ENCODE results near the gene PPP2R2B. TPM values are rescaled to one million over a fixed set of nuclear protein-coding genes. Genes with fewer than 3 reads are reported as not detected.

The PPP2R2B gene
- total RNA-seq, 1 experiment from 2014 or later: 20.3 TPM

DNA sequence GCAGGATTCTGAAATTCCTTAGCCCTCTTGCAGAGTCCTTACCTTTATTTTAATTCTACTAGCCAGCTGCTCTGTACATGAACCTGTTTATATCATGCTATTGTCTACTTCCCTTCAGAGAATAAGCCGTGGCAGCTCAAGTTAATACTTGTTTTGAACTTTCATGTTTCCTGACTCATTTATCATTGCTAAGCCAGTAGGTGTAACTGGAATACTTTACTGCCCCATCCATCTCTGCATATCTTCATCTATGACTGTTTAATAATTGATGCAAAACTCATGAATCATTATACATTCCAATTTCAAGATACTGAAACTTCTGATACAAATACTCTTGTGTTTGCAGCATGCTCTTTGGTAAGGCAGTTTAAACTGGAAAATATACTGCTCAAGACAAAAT lies 174.7 kb downstream of the PPP2R2B start (continued):
- TF ChIP-seq, protein P1, sequence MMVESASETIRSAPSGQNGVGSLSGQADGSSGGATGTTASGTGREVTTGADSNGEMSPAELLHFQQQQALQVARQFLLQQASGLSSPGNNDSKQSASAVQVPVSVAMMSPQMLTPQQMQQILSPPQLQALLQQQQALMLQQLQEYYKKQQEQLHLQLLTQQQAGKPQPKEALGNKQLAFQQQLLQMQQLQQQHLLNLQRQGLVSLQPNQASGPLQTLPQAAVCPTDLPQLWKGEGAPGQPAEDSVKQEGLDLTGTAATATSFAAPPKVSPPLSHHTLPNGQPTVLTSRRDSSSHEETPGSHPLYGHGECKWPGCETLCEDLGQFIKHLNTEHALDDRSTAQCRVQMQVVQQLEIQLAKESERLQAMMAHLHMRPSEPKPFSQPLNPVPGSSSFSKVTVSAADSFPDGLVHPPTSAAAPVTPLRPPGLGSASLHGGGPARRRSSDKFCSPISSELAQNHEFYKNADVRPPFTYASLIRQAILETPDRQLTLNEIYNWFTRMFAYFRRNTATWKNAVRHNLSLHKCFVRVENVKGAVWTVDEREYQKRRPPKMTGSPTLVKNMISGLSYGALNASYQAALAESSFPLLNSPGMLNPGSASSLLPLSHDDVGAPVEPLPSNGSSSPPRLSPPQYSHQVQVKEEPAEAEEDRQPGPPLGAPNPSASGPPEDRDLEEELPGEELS (CRISPR knock-in tag; IDR thresholded peaks at IDR 0.05): no peak
- TF ChIP-seq, protein P2, sequence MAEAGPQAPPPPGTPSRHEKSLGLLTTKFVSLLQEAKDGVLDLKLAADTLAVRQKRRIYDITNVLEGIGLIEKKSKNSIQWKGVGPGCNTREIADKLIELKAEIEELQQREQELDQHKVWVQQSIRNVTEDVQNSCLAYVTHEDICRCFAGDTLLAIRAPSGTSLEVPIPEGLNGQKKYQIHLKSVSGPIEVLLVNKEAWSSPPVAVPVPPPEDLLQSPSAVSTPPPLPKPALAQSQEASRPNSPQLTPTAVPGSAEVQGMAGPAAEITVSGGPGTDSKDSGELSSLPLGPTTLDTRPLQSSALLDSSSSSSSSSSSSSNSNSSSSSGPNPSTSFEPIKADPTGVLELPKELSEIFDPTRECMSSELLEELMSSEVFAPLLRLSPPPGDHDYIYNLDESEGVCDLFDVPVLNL (CRISPR knock-in tag; IDR thresholded peaks at IDR 0.05; ENCODE audit: borderline replicate concordance, low read depth): no peak

DNA sequence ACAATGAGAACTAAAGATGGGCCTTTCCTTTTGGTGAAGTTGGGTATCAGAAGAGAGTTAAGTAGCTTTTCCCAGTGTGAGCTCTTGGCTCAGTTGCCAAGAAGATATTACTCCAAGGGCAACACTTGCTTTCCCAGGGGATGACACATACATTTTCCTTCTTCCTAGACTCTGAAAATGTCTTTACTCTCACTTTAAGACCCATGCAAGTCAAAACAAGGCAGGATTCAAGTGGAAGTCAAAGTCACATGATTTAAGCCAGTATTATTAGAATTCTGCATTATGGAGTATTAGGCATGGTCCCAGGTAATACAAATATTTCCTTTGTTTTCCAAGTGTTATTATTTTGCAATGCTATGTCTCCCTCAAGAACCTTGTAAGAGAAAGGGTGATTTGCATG lies 175.1 kb downstream of the PPP2R2B start:
- Mint-ChIP-seq H3K27me3 (ENCODE audit: low read depth) (no peaks in the 10 kb centered on the region), H3K4me3 (no peak overlapping the region), H3K36me3 (peaks cover 4% of the 10 kb centered on the region; the same call in 1 of the 2 replicates), H3K27ac (no peak overlapping the region), H3K9me3 (peaks cover 10% of the 10 kb centered on the region), H3K4me1 (peaks cover 34% of the 10 kb centered on the region)
- POLR2A ChIA-PET: no interaction called here
- DNase-seq (ENCODE audit: low spot score): no peak
- CTCF ChIA-PET: no interaction called here
- TF ChIP-seq FOXJ3 (CRISPR knock-in tag; IDR thresholded peaks at IDR 0.05; ENCODE audit: borderline replicate concordance): no peak
- no peak for TF ChIP-seq KAT7 (CRISPR knock-in tag; IDR thresholded peaks at IDR 0.05; ENCODE audit: borderline replicate concordance)
- TF ChIP-seq NFYB (CRISPR knock-in tag; conservative IDR thresholded peaks at IDR 0.05; ENCODE audit: low read depth): no peak
- TF ChIP-seq CREB1 (CRISPR knock-in tag; IDR thresholded peaks at IDR 0.05): no peak
- no peak for TF ChIP-seq IRF2 (CRISPR knock-in tag; IDR thresholded peaks at IDR 0.05; ENCODE audit: borderline replicate concordance, low read depth)
- no peak for TF ChIP-seq ZNF232 (CRISPR knock-in tag; IDR thresholded peaks at IDR 0.05)
- TF ChIP-seq, protein P3, sequence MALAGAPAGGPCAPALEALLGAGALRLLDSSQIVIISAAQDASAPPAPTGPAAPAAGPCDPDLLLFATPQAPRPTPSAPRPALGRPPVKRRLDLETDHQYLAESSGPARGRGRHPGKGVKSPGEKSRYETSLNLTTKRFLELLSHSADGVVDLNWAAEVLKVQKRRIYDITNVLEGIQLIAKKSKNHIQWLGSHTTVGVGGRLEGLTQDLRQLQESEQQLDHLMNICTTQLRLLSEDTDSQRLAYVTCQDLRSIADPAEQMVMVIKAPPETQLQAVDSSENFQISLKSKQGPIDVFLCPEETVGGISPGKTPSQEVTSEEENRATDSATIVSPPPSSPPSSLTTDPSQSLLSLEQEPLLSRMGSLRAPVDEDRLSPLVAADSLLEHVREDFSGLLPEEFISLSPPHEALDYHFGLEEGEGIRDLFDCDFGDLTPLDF (CRISPR knock-in tag; IDR thresholded peaks at IDR 0.05): no peak
- TF ChIP-seq, protein P4, sequence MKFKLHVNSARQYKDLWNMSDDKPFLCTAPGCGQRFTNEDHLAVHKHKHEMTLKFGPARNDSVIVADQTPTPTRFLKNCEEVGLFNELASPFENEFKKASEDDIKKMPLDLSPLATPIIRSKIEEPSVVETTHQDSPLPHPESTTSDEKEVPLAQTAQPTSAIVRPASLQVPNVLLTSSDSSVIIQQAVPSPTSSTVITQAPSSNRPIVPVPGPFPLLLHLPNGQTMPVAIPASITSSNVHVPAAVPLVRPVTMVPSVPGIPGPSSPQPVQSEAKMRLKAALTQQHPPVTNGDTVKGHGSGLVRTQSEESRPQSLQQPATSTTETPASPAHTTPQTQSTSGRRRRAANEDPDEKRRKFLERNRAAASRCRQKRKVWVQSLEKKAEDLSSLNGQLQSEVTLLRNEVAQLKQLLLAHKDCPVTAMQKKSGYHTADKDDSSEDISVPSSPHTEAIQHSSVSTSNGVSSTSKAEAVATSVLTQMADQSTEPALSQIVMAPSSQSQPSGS (CRISPR knock-in tag; IDR thresholded peaks at IDR 0.05; ENCODE audit: borderline replicate concordance, low read depth): no peak
- TF ChIP-seq OVOL2 (CRISPR knock-in tag; IDR thresholded peaks at IDR 0.05; ENCODE audit: borderline replicate concordance): no peak
- TF ChIP-seq, protein P5, sequence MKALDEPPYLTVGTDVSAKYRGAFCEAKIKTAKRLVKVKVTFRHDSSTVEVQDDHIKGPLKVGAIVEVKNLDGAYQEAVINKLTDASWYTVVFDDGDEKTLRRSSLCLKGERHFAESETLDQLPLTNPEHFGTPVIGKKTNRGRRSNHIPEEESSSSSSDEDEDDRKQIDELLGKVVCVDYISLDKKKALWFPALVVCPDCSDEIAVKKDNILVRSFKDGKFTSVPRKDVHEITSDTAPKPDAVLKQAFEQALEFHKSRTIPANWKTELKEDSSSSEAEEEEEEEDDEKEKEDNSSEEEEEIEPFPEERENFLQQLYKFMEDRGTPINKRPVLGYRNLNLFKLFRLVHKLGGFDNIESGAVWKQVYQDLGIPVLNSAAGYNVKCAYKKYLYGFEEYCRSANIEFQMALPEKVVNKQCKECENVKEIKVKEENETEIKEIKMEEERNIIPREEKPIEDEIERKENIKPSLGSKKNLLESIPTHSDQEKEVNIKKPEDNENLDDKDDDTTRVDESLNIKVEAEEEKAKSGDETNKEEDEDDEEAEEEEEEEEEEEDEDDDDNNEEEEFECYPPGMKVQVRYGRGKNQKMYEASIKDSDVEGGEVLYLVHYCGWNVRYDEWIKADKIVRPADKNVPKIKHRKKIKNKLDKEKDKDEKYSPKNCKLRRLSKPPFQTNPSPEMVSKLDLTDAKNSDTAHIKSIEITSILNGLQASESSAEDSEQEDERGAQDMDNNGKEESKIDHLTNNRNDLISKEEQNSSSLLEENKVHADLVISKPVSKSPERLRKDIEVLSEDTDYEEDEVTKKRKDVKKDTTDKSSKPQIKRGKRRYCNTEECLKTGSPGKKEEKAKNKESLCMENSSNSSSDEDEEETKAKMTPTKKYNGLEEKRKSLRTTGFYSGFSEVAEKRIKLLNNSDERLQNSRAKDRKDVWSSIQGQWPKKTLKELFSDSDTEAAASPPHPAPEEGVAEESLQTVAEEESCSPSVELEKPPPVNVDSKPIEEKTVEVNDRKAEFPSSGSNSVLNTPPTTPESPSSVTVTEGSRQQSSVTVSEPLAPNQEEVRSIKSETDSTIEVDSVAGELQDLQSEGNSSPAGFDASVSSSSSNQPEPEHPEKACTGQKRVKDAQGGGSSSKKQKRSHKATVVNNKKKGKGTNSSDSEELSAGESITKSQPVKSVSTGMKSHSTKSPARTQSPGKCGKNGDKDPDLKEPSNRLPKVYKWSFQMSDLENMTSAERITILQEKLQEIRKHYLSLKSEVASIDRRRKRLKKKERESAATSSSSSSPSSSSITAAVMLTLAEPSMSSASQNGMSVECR (CRISPR knock-in tag; IDR thresholded peaks at IDR 0.05; ENCODE audit: borderline replicate concordance): no peak
- no peak for TF ChIP-seq ZNF671 (CRISPR knock-in tag; IDR thresholded peaks at IDR 0.05)
- no peak for TF ChIP-seq NFATC4 (CRISPR knock-in tag; IDR thresholded peaks at IDR 0.05)
- TF ChIP-seq, protein P6, sequence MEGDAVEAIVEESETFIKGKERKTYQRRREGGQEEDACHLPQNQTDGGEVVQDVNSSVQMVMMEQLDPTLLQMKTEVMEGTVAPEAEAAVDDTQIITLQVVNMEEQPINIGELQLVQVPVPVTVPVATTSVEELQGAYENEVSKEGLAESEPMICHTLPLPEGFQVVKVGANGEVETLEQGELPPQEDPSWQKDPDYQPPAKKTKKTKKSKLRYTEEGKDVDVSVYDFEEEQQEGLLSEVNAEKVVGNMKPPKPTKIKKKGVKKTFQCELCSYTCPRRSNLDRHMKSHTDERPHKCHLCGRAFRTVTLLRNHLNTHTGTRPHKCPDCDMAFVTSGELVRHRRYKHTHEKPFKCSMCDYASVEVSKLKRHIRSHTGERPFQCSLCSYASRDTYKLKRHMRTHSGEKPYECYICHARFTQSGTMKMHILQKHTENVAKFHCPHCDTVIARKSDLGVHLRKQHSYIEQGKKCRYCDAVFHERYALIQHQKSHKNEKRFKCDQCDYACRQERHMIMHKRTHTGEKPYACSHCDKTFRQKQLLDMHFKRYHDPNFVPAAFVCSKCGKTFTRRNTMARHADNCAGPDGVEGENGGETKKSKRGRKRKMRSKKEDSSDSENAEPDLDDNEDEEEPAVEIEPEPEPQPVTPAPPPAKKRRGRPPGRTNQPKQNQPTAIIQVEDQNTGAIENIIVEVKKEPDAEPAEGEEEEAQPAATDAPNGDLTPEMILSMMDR (IDR thresholded peaks at IDR 0.05): no peak
- no peak for TF ChIP-seq NR2C2 (CRISPR knock-in tag; IDR thresholded peaks at IDR 0.05)
- TF ChIP-seq, protein P1 (CRISPR knock-in tag; IDR thresholded peaks at IDR 0.05): no peak
- no peak for TF ChIP-seq TP53 (CRISPR knock-in tag; IDR thresholded peaks at IDR 0.05)
- TF ChIP-seq SMAD4 (CRISPR knock-in tag; IDR thresholded peaks at IDR 0.05): no peak
- TF ChIP-seq ZNF263 (CRISPR knock-in tag; IDR thresholded peaks at IDR 0.05; ENCODE audit: low read depth): no peak
- no peak for TF ChIP-seq SP1 (CRISPR knock-in tag; conservative IDR thresholded peaks at IDR 0.05)
- no peak for ATAC-seq
